Central memory CD8-positive, alpha-beta T cell (primary cell): Measurements from ENCODE around the gene RBMXL3.

Experiments
- ATAC-seq: fragments of 150-1000 bp; cut with Tn5 transposase; replicated peaks from 2 replicates; pipeline ENCODE4 v1.10.0; 2022; ENCODE audit warnings: mild to moderate bottlenecking, moderate FRiP score, moderate number of reproducible peaks; ENCODE audit not compliant: poor library complexity, severe bottlenecking; ENCODE audit errors: extremely low read depth
- DNase-seq, 2 donors: peaks; one replicate each; pipeline ENCODE4 v3.0.0; 2021; ENCODE audit warnings: low spot score in 2 of 2
- H3K27ac Mint-ChIP-seq: one replicate; pipeline ENCODE4 v1.8.0; 2022; ENCODE audit warnings: low read depth, mild to moderate bottlenecking, moderate library complexity, mixed read lengths
- H3K27me3 Mint-ChIP-seq: one replicate; pipeline ENCODE4 v1.8.0; 2022; ENCODE audit warnings: mixed read lengths
- H3K36me3 Mint-ChIP-seq: one replicate; pipeline ENCODE4 v1.8.0; 2022; ENCODE audit warnings: mild to moderate bottlenecking, moderate library complexity, mixed read lengths; ENCODE audit not compliant: insufficient read depth
- H3K4me1 Mint-ChIP-seq: one replicate; pipeline ENCODE4 v1.8.0; 2022; ENCODE audit warnings: mixed read lengths
- H3K4me3 Mint-ChIP-seq: one replicate; pipeline ENCODE4 v1.8.0; 2022; ENCODE audit warnings: mild to moderate bottlenecking, moderate library complexity, mixed read lengths
- H3K9me3 Mint-ChIP-seq: one replicate; pipeline ENCODE4 v1.8.0; 2022; ENCODE audit warnings: mixed read lengths

RBMXL3 gene

DNA sequence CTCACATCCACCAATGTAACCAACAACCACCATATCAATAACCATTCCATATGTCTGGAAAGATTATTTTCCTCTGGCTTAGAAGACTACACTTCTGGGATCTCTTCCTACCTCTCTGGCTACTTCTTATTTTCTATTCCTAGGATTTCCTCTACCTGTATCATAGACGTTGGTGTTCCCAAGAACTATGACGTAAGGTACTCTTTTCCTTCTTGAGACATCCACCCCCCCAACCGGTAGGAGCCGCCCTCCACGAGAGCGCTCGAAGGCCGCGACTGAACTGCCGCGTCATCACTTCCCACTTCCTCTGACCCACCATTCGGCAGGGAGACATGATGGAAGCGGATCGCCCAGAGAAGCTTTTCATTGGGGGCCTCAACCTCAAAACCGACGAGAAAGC lies at the start of gene RBMXL3:
TSS of gene RBMXL3 (plus strand) at position 301 of the 400 bp plus-strand sequence. CDS start at position 333, 32 bp downstream.
- ATAC-seq (no peak), DNase-seq (no peak)
- no peak within 1 kb of the TSS for H3K27ac Mint-ChIP-seq
- H3K4me3 Mint-ChIP-seq, result no peak within 1 kb of the TSS
- H3K36me3 Mint-ChIP-seq, result no peaks in the 10 kb centered on the region
- no peaks in the 10 kb centered on the region for H3K4me1 Mint-ChIP-seq
- no peaks in the 10 kb centered on the region for H3K27me3 Mint-ChIP-seq
- H3K9me3 Mint-ChIP-seq, result peaks cover 7% of the 10 kb centered on the region

DNA sequence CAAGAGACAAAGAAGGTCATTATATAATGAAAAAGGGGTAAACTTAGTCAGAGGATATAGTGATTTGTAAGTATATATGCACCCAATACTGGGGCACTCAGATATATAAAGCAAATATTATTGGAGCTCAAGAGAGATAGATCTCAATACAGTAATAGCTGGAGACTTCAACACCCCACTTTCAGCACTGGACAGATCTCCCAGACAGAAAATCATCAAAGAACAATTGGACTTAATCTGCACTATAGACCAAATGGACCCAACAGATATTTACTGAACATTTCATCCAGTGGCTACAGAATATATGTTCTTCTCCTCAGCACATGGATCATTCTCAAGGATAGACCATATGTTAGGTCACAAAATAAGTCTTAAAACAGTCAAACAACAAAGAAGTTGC lies 47.2 kb upstream of the RBMXL3 start:
- no peak for ATAC-seq
- no peak overlapping the region for H3K27ac Mint-ChIP-seq
- no peaks in the 10 kb centered on the region for H3K27me3 Mint-ChIP-seq
- no peaks in the 10 kb centered on the region for H3K36me3 Mint-ChIP-seq
- peaks cover 19% of the 10 kb centered on the region for H3K9me3 Mint-ChIP-seq
- no peak overlapping the region for H3K4me3 Mint-ChIP-seq
- no peak for DNase-seq
- no peaks in the 10 kb centered on the region for H3K4me1 Mint-ChIP-seq

DNA sequence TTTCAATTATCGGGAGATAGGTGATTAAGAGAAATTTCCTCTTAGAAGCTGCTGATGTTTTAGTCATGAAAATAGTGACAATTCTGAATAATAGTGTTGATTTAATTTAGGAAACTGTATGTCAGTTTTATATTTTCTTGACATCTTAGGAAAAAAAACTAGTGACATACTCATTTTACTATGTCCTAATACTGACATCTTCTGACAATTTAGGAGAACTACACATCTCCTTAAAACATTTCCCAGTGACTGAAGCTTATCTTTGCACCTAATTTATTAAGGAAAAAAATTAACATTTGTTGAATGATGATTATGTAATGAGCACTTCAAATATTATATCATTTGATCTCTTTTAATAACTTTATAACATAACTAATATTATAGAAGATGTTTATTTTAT lies 42.0 kb upstream of the RBMXL3 start:
- DNase-seq, result no peak
- Mint-ChIP-seq H3K27me3 (no peaks in the 10 kb centered on the region), H3K4me3 (no peak overlapping the region), H3K36me3 (no peaks in the 10 kb centered on the region), H3K27ac (no peak overlapping the region), H3K9me3 (peaks cover 19% of the 10 kb centered on the region), H3K4me1 (no peaks in the 10 kb centered on the region)
- no peak for ATAC-seq

DNA sequence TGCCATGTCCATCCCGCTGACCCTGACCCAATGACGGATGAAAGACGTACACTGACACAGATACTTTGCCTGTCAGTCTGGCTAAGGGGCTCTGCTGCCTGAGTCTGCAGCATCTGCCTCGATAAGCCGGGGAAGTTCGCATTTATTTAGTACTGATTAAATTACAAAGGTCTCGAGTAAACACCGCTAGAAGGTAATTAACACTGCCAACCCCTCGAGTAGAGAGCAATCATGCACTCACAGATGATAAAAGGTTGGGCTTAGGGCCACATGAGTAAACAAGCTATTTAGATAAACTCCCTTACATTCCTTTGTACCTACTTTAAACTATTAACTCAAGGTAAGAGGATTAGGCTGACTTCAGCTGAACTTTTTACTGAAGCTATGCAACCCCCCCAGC lies 16.0 kb upstream of the RBMXL3 start:
- H3K9me3 Mint-ChIP-seq, result peaks cover 6% of the 10 kb centered on the region
- no peaks in the 10 kb centered on the region for H3K36me3 Mint-ChIP-seq
- no peak for DNase-seq
- no peak overlapping the region for H3K4me3 Mint-ChIP-seq
- H3K27me3 Mint-ChIP-seq, result no peaks in the 10 kb centered on the region
- H3K27ac Mint-ChIP-seq, result no peak overlapping the region
- ATAC-seq, result no peak
- H3K4me1 Mint-ChIP-seq, result no peaks in the 10 kb centered on the region

DNA sequence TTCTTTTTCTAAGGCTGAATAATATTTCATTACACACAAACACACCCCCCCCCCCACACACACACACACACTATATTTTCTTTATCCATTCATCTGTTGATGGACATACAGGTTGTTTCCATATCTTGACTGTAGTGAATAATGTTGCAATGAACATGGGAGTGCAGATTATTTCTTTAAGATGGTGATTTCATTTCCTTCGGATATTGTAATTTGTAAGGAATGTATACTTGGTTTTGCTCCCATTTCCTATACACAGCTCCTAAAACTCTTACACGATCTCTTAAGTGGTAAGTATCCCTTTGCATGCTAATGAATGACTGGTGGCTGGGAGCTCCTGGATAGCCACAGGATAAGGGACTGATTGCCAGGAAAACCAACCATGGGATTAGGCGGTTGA lies 14.7 kb upstream of the RBMXL3 start:
- H3K4me1 Mint-ChIP-seq, result no peaks in the 10 kb centered on the region
- no peaks in the 10 kb centered on the region for H3K27me3 Mint-ChIP-seq
- no peaks in the 10 kb centered on the region for H3K9me3 Mint-ChIP-seq
- H3K4me3 Mint-ChIP-seq, result no peak overlapping the region
- DNase-seq (no peak), ATAC-seq (no peak)
- H3K27ac Mint-ChIP-seq, result no peak overlapping the region
- no peaks in the 10 kb centered on the region for H3K36me3 Mint-ChIP-seq

DNA sequence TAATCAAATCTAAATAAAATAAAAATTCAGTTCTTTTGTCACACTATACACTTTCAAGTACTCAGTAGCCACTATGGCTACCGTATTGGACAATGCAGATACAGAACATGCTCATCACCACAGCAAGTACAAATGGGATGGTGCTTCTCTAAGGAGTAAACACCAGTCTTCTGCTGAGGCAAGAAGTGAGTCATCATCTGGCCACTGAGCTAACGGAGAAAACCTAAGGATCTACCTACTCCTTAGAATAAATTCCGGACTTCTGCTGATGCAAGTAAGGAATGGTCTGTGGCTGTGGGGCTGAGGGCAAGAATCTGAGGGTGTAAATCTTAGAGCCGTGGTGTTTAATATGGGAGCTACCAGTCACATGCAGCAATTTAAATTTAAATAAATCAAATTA lies 11.3 kb upstream of the RBMXL3 start:
- Mint-ChIP-seq H3K36me3 (no peaks in the 10 kb centered on the region), H3K27me3 (no peaks in the 10 kb centered on the region), H3K4me1 (no peaks in the 10 kb centered on the region), H3K27ac (no peak overlapping the region), H3K9me3 (no peaks in the 10 kb centered on the region), H3K4me3 (no peak overlapping the region)
- DNase-seq, result no peak
- no peak for ATAC-seq

DNA sequence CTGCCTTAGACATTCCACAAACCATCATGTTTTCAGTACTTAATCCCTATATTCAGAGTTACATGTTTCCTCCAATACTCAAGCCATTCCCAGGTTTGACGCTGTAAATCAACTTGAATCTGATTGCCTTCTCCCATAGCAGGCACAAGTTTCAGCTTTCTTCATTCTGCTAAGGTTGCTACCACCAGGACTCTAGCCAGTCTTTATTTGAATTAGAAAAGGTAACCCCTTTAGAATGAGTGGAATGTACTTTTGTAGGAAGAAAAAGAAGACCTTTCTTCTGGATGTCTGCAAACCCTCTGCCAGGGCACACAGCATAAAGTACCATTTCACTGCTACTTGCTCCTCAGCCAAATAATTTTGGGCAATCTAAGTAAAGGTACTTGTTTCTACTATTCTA lies 10.7 kb upstream of the RBMXL3 start:
- H3K9me3 Mint-ChIP-seq, result no peaks in the 10 kb centered on the region

DNA sequence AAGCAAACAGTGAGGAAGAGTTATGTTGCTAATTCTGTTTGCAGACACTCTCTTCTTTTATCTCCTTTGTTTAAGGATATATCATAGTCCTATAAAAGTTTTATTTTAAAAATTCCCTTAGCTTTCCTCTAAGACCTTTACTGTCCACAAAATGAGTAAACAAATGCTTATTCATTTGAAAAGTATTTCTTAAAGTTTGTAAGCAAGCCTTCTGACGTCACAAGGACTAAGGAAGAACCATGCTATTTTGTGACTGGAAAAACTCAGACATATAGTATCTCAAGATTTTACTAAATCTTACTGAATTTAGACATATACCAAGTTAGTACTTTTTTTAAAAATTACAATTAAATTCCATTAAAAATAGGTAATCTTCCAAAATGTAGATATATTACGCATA lies 5.2 kb upstream of the RBMXL3 start:
- Mint-ChIP-seq H3K27me3 (no peaks in the 10 kb centered on the region), H3K4me1 (no peaks in the 10 kb centered on the region), H3K27ac (no peak overlapping the region), H3K9me3 (peaks cover 3% of the 10 kb centered on the region), H3K36me3 (no peaks in the 10 kb centered on the region), H3K4me3 (no peak overlapping the region)
- no peak for ATAC-seq
- no peak for DNase-seq

More for the DNA sequence above, 10.7 kb upstream of the RBMXL3 start:
- no peak overlapping the region for H3K27ac Mint-ChIP-seq
- no peaks in the 10 kb centered on the region for H3K27me3 Mint-ChIP-seq
- H3K36me3 Mint-ChIP-seq, result no peaks in the 10 kb centered on the region
- no peaks in the 10 kb centered on the region for H3K4me1 Mint-ChIP-seq
- no peak overlapping the region for H3K4me3 Mint-ChIP-seq
- DNase-seq (no peak), ATAC-seq (no peak)

DNA sequence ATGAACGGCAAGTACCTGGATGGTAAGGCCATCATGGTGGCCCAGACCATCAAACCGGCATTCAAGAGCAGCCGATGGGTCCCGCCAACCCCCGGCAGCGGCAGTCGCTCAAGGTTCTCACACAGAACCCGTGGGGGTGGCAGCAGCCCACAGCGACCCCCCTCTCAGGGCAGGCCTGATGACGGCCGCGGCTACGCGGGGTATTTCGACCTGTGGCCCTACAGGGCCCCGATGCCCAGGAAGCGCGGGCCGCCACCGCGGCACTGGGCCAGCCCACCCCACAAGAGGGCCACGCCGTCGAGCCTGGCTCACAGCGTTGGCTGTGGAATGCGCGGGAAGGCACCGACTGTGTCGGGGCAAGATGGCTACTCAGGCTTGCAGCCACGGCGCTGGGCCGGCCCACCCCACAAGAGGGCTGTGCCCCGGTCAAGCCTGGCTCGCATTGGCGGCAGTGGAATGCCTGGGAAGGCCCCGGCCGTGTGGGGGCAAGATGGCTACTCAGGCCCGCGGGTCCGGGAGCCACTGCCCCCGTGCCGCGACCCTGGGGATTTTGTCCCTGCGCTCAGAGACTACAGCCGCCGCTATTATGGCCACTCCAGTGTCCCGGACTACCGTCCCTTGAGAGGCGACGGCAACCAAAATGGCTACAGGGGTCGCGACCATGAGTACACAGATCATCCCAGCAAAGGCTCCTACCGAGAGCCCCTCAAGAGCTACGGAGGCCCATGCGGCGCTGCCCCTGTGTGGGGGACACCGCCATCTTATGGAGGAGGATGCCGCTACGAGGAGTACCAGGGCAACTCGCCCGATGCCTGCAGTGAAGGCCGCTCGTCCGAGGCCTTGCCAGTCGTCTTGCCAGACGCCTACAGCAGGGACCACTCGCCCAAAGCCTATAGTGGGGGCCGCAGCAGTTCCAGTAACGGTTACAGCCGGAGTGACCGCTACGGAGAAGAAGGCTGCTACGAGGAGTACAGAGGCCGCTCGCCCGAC lies 731 bp downstream of the RBMXL3 start:
- no peaks in the 10 kb centered on the region for H3K4me1 Mint-ChIP-seq
- ATAC-seq (no peak), DNase-seq (no peak)
- H3K9me3 Mint-ChIP-seq, result peaks cover 7% of the 10 kb centered on the region
- no peak overlapping the region for H3K27ac Mint-ChIP-seq
- no peaks in the 10 kb centered on the region for H3K36me3 Mint-ChIP-seq
- no peak overlapping the region for H3K4me3 Mint-ChIP-seq
- H3K27me3 Mint-ChIP-seq, result no peaks in the 10 kb centered on the region

DNA sequence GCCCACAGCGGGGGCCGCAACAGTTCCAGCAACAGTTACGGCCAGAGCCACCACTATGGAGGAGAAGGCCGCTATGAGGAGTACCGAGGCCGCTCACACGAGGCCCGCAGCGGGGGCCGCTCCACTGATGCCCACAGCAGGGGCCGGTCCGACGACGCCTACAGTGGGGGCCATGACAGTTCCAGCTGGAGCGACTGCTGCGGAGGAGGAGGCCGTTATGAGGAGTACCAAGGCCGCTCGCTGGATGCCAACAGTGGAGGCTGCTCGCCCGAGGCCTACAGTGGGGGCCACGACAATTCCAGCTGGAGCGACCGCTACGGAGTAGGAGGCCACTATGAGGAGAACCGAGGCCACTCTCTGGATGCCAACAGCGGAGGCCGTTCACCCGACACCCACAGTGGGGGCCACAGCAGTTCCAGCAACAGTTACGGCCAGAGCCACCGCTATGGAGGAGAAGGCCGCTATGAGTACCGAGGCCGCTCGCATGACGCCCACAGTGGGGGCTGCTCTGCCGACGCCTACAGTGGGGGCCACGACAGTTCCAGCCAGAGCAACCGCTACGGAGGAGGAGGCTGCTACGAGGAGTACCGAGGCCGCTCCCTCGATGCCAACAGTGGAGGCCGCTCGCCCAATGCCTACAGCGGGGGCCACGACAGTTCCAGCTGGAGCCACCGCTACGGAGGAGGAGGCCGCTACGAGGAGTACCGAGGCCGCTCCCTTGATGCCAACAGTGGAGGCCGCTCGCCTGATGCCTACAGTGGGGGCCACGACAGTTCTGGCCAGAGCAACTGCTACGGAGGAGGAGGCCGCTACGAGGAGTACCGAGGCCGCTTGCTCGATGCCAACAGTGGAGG lies 1.7 kb downstream of the RBMXL3 start:
- Mint-ChIP-seq H3K27ac (no peak overlapping the region), H3K9me3 (peaks cover 7% of the 10 kb centered on the region), H3K27me3 (no peaks in the 10 kb centered on the region), H3K36me3 (no peaks in the 10 kb centered on the region), H3K4me1 (no peaks in the 10 kb centered on the region), H3K4me3 (no peak overlapping the region)
- ATAC-seq, result no peak
- DNase-seq, result no peak

DNA sequence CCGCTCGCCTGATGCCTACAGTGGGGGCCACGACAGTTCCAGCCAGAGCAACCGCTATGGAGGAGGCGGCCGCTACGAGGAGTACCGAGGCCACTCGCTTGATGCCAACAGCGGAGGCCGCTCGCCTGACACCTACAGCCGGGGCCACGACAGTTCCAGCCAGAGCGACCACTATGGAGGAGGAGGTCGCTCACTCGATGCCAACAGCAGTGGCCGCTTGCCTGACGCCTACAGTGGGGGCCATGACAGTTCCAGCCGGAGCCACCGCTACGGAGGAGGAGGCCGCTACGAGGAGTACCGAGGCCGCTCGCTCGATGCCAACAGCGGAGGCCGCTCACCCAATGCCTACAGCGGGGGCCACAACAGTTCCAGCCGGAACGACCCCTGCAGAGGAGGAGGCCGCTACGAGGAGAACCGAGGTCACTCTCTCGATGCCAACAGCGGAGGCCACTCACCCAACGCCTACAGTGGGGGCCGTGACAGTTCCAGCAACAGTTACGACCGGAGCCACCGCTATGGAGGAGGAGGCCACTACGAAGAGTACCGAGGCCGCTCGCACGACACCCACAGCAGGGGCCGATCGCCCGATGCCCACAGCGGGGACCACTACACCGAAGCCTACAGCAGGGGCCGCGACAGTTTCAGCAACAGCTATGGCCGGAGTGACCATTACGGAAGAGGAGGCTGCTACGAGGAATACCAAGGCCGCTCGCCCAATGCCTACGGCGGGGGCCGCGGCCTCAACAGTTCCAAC lies 2.5 kb downstream of the RBMXL3 start:
- ATAC-seq (no peak), DNase-seq (no peak)
- H3K27ac Mint-ChIP-seq, result no peak overlapping the region
- no peak overlapping the region for H3K4me3 Mint-ChIP-seq
- H3K4me1 Mint-ChIP-seq, result no peaks in the 10 kb centered on the region
- no peaks in the 10 kb centered on the region for H3K36me3 Mint-ChIP-seq
- no peaks in the 10 kb centered on the region for H3K27me3 Mint-ChIP-seq
- H3K9me3 Mint-ChIP-seq, result peaks cover 9% of the 10 kb centered on the region

DNA sequence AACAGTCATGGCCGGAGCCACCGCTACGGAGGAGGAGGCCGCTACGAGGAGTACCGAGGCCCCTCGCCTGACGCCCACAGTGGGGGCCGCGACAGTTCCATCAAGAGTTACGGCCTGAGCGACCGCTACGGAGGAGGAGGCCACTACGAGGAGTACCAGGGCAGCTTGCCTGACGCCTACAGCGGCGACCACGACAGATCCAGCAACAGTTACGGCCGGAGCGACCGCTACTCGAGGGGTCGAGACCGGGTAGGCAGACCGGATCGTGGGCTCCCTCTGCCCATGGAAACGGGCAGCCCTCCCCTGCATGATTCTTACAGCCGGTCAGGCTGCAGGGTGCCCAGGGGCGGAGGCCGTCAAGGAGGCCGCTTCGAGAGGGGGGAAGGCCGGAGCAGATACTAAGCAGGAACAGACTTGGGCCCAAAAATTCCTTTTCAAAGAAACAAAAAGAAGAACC lies 3.1 kb downstream of the RBMXL3 start:
- peaks cover 12% of the 10 kb centered on the region for H3K9me3 Mint-ChIP-seq
- no peaks in the 10 kb centered on the region for H3K36me3 Mint-ChIP-seq

More for the DNA sequence above, 3.1 kb downstream of the RBMXL3 start:
- Mint-ChIP-seq H3K4me3 (no peak overlapping the region), H3K27me3 (no peaks in the 10 kb centered on the region), H3K27ac (no peak overlapping the region), H3K4me1 (no peaks in the 10 kb centered on the region)
- DNase-seq (no peak), ATAC-seq (no peak)
